ENCODE data around the gene RHBG.

DNA sequence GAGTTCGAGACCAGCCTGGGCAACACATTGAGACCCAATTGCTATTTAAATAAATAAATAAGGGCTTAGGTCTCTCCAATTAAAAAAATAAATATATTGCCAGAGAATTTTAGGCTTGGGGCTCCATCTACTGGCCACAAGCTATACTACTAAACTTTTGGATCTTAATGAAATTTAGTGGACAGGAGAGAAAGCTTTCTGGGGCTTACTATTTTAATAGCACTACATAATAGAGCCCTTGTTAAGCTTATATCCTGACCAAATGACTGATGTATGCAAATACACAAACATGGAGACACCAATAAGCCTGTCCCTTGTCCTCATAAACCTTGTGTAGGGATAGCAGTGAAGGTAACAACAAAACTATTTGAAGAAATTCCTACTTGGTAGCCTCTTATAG is 49.3 kb upstream of the RHBG start:
- TF ChIP-seq, protein P1, sequence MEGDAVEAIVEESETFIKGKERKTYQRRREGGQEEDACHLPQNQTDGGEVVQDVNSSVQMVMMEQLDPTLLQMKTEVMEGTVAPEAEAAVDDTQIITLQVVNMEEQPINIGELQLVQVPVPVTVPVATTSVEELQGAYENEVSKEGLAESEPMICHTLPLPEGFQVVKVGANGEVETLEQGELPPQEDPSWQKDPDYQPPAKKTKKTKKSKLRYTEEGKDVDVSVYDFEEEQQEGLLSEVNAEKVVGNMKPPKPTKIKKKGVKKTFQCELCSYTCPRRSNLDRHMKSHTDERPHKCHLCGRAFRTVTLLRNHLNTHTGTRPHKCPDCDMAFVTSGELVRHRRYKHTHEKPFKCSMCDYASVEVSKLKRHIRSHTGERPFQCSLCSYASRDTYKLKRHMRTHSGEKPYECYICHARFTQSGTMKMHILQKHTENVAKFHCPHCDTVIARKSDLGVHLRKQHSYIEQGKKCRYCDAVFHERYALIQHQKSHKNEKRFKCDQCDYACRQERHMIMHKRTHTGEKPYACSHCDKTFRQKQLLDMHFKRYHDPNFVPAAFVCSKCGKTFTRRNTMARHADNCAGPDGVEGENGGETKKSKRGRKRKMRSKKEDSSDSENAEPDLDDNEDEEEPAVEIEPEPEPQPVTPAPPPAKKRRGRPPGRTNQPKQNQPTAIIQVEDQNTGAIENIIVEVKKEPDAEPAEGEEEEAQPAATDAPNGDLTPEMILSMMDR (IDR thresholded peaks at IDR 0.05), result peak; percentile 73
- TF ChIP-seq EZH2 (IDR thresholded peaks at IDR 0.05; ENCODE audit: borderline replicate concordance, insufficient read depth, low read depth, low read length, poor library complexity, severe bottlenecking), result no peak

All from B cell (primary cell).